Hypothalamus (tissue), 51 donors: ENCODE results near the gene ZSCAN20.

Experiments
- DNase-seq, 51 donors: peaks; one replicate each; lab custom pipeline; 2025; lab: John Stamatoyannopoulos, UW

The ZSCAN20 gene

GRCh38 chr1:33472269-33472980, at the start of gene ZSCAN20:
Gene ZSCAN20, plus strand, starts transcription at chr1:33472645. Its CDS starts 6,644 bp downstream, at chr1:33479289.
- DNase-seq, result peak; percentile 69 to 99 (median 97)

DNA sequence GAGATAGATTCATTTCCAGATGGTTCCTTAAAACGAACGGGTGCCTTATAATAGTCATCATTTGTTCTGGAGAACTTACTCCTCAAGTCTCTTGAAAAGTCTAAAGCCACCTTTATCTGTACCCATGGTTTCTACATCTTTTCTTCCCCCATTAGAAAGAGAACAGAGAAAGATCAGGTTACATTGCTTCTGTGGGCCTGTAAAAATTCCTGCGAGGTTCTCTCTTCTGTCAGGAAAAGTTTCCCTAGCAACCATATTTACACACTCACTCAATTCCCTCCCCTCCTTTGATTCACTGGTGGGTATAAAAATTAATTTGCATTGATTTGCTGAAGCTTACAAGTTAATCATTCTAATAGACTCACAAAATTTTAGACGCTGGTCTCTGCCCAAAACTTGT, 48.2 kb upstream of the ZSCAN20 start:
- DNase-seq, result no peak

DNA sequence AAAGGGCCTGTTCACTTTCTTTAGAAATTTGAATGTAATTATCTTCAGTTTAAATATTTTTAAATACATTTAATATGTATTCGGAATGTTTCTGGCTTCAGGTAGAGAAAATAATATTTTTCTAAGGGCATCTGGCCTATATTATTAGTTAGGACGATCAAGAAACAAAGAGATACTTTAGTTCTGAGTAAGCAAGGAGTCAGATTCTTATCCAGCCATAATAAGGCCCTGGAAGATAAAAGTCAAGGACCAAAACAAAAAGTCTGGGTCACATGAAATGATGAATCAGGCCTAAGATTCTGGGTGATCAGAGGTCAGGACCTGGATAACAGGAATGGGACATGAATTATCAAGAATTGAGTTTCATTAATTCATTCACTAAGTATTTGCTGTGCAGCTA, 47.8 kb upstream of the ZSCAN20 start:
- DNase-seq, result no peak

- DNase-seq, result no peak
These were observed 46.5 kb upstream of the ZSCAN20 start for GRCh38 chr1:33425900-33426299.

DNA sequence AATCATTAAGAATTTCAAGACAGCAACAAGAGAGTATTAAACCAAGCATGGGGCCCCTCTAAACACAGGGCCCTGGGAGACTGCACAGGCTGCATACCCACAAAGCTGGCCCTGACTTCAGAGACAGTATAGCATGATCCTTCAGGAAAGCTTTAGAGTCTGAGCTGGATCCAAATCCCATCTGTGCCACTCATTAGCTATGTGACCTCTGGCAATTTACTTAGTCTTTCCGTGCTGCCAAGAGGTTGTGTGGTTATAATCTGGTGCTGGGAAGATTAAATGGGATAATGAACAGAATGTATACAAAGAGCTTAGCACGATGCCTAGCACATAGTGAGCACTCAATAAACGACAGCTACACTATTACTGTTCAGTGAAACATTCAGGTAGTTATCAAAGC, 45.5 kb upstream of the ZSCAN20 start:
- no peak for DNase-seq

- no peak for DNase-seq
These were observed 43.8 kb upstream of the ZSCAN20 start for GRCh38 chr1:33428661-33429060.

DNA sequence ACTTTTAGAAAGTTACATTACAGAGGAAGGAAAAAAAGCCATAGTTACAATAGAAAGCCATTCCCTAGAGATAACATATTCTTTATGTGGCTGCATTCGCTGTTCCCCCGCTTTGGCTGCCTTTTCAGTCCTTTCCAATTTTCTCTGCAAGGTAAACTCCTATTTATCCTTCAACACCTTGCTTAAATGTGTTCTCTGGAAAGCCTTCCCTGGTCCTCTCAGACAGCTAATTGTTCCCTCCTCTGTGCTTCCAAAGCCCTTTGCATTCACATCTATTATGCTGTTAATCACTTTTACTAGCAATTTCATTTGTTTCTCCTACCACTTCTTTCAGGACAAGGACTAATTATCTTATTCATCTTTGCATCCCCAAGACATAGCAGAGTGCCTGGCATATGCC, 43.1 kb upstream of the ZSCAN20 start:
- DNase-seq, result no peak

- peak in 27 of 51 donors; percentile 15 to 76 (median 49) for DNase-seq
These were observed 42.4 kb upstream of the ZSCAN20 start for GRCh38 chr1:33429856-33430691.

DNA sequence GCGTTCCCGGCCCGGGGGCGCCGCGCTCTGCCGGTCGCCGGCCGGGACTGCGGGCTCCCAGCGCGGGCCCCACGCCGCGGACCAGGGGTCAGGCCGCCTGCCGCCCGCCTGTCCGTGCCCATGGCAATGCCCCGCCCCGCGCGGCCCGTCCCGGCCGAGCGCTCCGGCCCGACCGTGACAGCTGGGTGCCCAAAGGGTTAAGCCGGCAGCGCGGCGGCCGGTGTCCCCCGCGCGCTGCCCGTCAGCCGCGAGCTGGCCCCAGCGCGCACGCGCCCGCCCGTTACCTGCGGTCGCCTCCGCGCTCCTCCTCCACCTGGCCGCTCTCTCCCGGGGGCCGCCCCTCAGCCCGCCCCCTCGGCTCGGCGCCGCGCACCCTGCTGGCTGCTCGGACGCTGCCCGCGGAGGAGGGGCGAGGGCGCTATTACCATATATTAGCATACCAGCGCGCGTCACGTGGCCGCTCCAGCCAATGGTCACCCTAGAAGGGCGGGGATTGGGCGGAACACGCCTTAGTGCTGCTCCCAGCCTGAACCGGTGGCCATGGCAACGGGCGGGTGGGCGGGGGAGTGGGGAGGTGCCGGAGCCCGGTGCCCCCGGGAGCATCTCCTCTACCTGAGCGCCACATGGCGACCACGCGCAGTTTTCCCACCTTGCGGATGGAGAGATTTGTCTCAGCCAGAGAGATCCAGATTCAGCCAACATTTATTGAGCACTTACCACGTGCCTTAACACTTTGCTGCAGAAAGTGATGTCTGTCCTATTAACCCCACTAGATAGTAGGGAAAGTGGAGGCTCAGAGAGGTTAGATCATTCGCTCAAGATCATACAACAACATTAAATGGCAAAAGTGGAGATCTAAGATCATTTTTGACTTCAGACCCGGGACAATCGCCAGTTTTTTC, 41.5 kb upstream of the ZSCAN20 start, which contains the start of gene PHC2:
Gene PHC2, minus strand, starts transcription at position 404 of the 902 bp plus-strand sequence. CDS start 55,556 bp downstream, outside the sequence.
- peak; percentile 68 to 100 (median 97) for DNase-seq

GRCh38 chr1:33433509-33434362, 38.7 kb upstream of the ZSCAN20 start:
- DNase-seq, result peak in 7 of 51 donors; percentile 2 to 39 (median 21)

DNA sequence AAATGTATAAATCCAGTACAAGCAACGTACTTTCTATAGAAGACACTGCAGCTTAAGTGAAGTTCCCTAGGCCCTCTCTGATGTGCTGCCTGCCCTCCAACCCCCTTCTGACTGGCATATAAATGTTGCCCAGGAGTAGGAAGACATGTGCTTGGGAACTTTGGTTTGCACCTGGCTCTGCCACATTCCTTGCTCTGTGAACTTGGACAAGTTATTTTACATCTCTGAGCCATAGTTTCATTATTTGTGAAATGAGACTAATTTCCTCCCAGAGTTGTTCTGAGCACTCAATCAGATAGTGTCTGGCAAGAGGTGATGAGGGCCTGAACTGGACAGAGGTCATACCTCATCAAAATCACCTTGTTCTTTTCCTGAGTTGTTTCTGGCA, 38.1 kb upstream of the ZSCAN20 start:
- no peak for DNase-seq

- DNase-seq, result peak in 2 of 51 donors; percentile 7 to 21
These were observed 37.2 kb upstream of the ZSCAN20 start for GRCh38 chr1:33435096-33435820.

DNA sequence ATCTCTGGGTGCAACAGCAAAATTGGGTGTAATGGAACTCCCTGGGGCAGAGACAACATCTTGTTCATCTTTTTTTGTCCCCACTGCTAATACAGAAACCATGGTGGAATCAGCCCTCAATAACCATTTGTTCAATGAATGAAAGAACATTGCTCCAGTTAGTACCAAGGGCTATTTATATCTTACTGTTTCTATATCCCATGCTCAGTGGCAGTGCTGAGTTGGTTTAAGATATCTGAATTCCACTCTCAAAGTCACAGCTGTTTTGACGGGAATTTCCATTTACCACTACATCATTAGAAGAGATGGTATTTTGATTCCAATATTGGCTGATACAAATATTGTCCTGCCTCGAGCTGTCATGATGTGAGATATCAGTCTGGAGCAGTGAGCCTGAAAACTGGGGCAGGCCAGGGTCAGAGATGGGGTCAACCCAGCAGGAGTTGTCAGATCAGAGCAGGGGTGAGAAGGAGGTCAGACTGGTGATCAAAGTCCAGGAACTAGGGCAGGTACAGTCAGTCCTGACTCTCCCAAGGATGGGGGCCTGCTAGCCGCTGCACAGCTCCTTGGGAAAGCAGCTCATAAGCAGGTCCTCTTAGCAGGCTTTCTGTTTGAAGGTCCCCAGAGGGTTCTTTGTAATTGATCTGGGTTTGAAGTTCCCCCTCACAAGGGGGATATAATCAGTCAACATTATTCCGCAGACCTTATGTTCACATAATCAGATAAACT, 35.7 kb upstream of the ZSCAN20 start:
- no peak for DNase-seq

DNA sequence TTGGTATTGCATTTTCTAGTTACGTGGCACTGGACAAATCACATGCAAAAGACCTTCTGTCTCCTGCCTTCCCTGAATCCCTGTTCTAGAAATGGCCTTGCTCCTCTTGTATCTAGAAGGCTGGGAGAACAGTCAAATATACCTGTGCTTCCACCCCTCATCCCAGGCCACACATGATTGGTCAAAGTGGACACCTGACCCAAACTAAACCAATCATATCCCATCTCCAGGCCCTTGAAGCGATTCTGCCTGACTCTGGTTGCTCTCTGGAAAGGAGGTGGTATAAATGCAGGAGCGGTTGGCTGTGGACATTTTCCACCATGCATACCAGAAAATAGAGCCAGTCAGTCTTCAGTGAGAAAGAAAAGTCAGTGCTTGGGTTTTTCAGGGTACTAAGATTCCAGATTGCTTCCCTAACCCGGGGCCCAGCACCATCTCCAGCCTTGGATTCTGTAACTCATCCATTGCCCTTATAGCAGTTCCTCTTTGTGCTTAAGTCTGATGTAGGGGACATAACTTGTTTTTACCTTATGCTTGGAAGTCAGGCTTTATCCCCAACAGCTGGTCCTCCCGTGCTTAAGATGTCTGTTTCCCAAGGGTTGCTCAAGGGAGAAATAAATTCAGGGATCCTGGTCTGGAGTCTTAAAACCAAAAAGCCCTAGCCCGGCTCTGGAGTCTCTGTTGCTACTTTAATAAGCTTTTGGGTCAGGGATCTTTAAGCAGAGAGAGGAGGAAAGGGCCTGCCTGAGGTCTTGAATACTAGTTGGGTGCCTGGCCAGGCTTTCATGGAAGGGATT, 33.9 kb upstream of the ZSCAN20 start:
- no peak for DNase-seq

DNA sequence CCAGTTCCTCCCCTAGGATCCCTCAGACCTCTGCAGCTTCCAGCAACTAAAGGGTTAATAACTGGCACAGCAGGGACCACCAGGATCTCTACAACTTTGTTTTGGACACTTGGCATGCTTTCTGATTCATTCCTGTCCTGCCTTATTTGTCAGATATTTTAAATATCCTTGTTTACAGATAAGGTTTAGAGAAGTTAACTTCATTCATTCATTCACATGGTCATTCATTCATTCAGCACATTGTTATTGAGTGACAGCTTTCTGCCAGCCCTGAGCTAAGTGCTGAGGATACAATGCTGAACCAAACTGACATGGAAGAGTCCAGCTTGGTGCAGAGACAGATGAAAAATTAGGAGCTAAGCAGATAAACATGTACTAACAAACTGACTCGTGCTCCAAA, 32.8 kb upstream of the ZSCAN20 start:
- DNase-seq, result no peak

GRCh38 chr1:33441088-33441745, 31.2 kb upstream of the ZSCAN20 start:
- no peak for DNase-seq

DNA sequence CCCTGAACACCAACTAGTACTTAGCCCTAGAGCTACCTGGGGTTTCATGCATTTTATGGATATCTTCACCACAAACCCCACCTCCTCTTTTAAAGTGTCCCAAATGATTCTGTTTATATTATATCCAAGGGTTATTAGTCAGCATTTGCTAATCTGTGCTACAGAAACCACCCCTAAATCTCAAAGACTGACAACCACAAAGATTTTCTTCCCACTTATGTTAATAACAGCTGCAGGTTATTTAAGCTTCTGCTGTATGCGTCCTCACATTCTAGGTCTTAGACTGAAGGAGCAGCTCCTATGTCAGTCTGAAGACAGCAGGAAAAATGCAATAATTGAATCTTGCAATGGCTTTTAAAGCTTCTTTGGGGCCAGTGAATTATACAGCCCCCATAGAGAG, 30.3 kb upstream of the ZSCAN20 start:
- DNase-seq, result no peak
